ENCODE measurements around the gene OR6J1. TPM values are rescaled to one million over a fixed set of nuclear protein-coding genes. Genes with fewer than 3 reads are reported as not detected.

Gene OR6J1
- polyA plus RNA-seq, 1 of the 3 experiments (the other 2 are of a cell fraction), result not detected

- Histone ChIP-seq H3K79me2 (ENCODE audit: insufficient read depth) (no peaks in the 10 kb centered on the region), H3K4me2 (no peak overlapping the region), H3K27ac (ENCODE audit: low read depth in 2 of 2, low read length in 1 of 2) (no peak overlapping the region), H3K9ac (no peak overlapping the region), H3K9me3 (no peaks in the 10 kb centered on the region), H3K9me2 (no peaks in the 10 kb centered on the region), H2AFZ (ENCODE audit: low read depth) (no peak overlapping the region), H3K4me3 (ENCODE audit: low read depth in 2 of 2, low read length in 1 of 2) (no peak overlapping the region), H3F3A (replicated peaks; ENCODE audit: insufficient read depth) (no peaks in the 10 kb centered on the region), H3K4me1 (ENCODE audit: control insufficient read depth in 1 of 2, insufficient read depth in 2 of 2, low read depth in 1 of 2, low read length in 1 of 2) (no peaks in the 10 kb centered on the region), H3K27me3 (ENCODE audit: insufficient read depth) (peaks cover 21% of the 10 kb centered on the region; the same call in 1 of the 2 replicates), H4K20me1 (ENCODE audit: insufficient read depth) (no peaks in the 10 kb centered on the region), H3K36me3 (replicated peaks in 1 of 2; ENCODE audit: control insufficient read depth in 1 of 2, insufficient read depth in 2 of 2, low read length in 1 of 2) (no peaks in the 10 kb centered on the region)
- WGBS (ENCODE audit: low lambda C conversion rate), result 5% methylated on average over 3 of the region's 3 CpGs
- POLR2A ChIA-PET, result no interaction called here
- CTCF ChIA-PET, result interaction anchor here (0.7 to 6.1 kb wide), 7 partner anchors 19 to 202 kb away, joined by 3 to 89 read pairs (median 4); partner anchors contain the start of gene DAD1
- TF ChIP-seq TEAD4 (IDR thresholded peaks at IDR 0.05; ENCODE audit: borderline replicate concordance, insufficient read depth) (no peak), ELF1 (IDR thresholded peaks at IDR 0.05) (no peak), PBX3 (IDR thresholded peaks at IDR 0.05) (no peak), NFIC (IDR thresholded peaks at IDR 0.05; ENCODE audit: borderline replicate concordance) (no peak), ZBTB33 (IDR thresholded peaks at IDR 0.05; ENCODE audit: borderline replicate concordance, low read depth) (no peak), CTCF (IDR thresholded peaks at IDR 0.05) (no peak), RCOR1 (IDR thresholded peaks at IDR 0.05; ENCODE audit: low read length) (no peak), GATA2 (CRISPR knock-in tag; IDR thresholded peaks at IDR 0.05) (no peak), SIN3A (IDR thresholded peaks at IDR 0.05; ENCODE audit: borderline replicate concordance, low read depth, low read length) (no peak), REST (IDR thresholded peaks at IDR 0.05; ENCODE audit: low read depth, low read length) (no peak), TAF1 (IDR thresholded peaks at IDR 0.05; ENCODE audit: borderline replicate concordance, low read depth, low read length) (no peak), RAD21 (IDR thresholded peaks at IDR 0.05; ENCODE audit: low read length) (no peak), FOXJ3 (CRISPR knock-in tag; IDR thresholded peaks at IDR 0.05) (no peak), POLR2AphosphoS5 (IDR thresholded peaks at IDR 0.05; ENCODE audit: low read depth, low read length) (no peak), YY1 (IDR thresholded peaks at IDR 0.05; ENCODE audit: low read depth) (no peak), MEF2A (IDR thresholded peaks at IDR 0.05; ENCODE audit: borderline replicate concordance, low read depth) (no peak), IRF3 (IDR thresholded peaks at IDR 0.05; ENCODE audit: low read depth, low read length) (no peak)
- DNase-seq, result no peak
These were observed 6.9 kb upstream of the OR6J1 start for GRCh38 chr14:22650960-22651521.

All from SK-N-SH (cell line).